Endothelial cell of umbilical vein (primary cell): ENCODE data around the gene ACAD8.

ENCODE experiments used
- EZH2 ChIP-seq: IDR thresholded peaks from 2 replicates; pipeline ENCODE4 v1.6.1; 2012; ENCODE audit warnings: borderline replicate concordance, low read depth, mild to moderate bottlenecking, moderate library complexity, low read length, inconsistent platforms; ENCODE audit not compliant: severe bottlenecking
- FOS ChIP-seq: IDR thresholded peaks from 2 replicates; pipeline ENCODE4 v1.6.1; 2011; ENCODE audit warnings: mild to moderate bottlenecking, low read length, moderate library complexity, borderline replicate concordance; ENCODE audit not compliant: insufficient read depth
- JUN ChIP-seq: IDR thresholded peaks from 2 replicates; pipeline ENCODE4 v1.6.1; 2011; ENCODE audit warnings: borderline replicate concordance, low read depth; ENCODE audit not compliant: insufficient read length, insufficient read depth
- MAX ChIP-seq: IDR thresholded peaks from 2 replicates; pipeline ENCODE4 v1.6.1; 2011; ENCODE audit not compliant: insufficient read depth, insufficient read length
- MYC ChIP-seq: IDR thresholded peaks from one replicate; pipeline ENCODE4 v1.6.1; 2011; ENCODE audit warnings: mild to moderate bottlenecking, low read depth, low read length
- POLR2A ChIP-seq: IDR thresholded peaks from 2 replicates; pipeline ENCODE4 v1.6.1; 2012; ENCODE audit warnings: low read depth, mild to moderate bottlenecking, control low read depth, low read length
- POLR2AphosphoS5 ChIP-seq: IDR thresholded peaks from 2 replicates; pipeline ENCODE4 v1.6.1; 2012; ENCODE audit warnings: low read depth, mild to moderate bottlenecking, control low read depth, low read length, moderate library complexity; ENCODE audit not compliant: insufficient read depth
- TF ChIP-seq, protein P1 (sequence below), 2 donors: IDR thresholded peaks; 1 replicate in 1 of 2; 2 replicates in 1 of 2; pipeline ENCODE4 v1.5.1; 2011; ENCODE audit warnings: low read length in 2 of 2, mild to moderate bottlenecking in 2 of 2, moderate library complexity in 2 of 2, control low read depth in 1 of 2, inconsistent platforms in 1 of 2, low read depth in 1 of 2; ENCODE audit not compliant: insufficient read depth in 1 of 2; ENCODE audit errors: extremely low read depth in 1 of 2

GRCh38 chr11:134290646-134291045 lies 37.3 kb downstream of the ACAD8 start:
- TF ChIP-seq, protein P1, sequence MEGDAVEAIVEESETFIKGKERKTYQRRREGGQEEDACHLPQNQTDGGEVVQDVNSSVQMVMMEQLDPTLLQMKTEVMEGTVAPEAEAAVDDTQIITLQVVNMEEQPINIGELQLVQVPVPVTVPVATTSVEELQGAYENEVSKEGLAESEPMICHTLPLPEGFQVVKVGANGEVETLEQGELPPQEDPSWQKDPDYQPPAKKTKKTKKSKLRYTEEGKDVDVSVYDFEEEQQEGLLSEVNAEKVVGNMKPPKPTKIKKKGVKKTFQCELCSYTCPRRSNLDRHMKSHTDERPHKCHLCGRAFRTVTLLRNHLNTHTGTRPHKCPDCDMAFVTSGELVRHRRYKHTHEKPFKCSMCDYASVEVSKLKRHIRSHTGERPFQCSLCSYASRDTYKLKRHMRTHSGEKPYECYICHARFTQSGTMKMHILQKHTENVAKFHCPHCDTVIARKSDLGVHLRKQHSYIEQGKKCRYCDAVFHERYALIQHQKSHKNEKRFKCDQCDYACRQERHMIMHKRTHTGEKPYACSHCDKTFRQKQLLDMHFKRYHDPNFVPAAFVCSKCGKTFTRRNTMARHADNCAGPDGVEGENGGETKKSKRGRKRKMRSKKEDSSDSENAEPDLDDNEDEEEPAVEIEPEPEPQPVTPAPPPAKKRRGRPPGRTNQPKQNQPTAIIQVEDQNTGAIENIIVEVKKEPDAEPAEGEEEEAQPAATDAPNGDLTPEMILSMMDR (IDR thresholded peaks at IDR 0.05; ENCODE audit: extremely low read depth in 1 of 2, insufficient read depth in 1 of 2, low read depth in 1 of 2, low read length in 2 of 2): no peak
- TF ChIP-seq MAX (no peak), POLR2A (no peak), EZH2 (no peak), POLR2AphosphoS5 (no peak), MYC (no peak), FOS (no peak), JUN (no peak)
